GM18873 (cell line): ENCODE results near the gene MIDN.

Experiments
- ATAC-seq: cut with Tn5 transposase; IDR thresholded peaks from one replicate; pipeline ENCODE4 v1.9.1; 2021; ENCODE audit warnings: mild to moderate bottlenecking, moderate library complexity, moderate number of reproducible peaks; ENCODE audit not compliant: unreplicated experiment, low FRiP score

Gene MIDN

DNA sequence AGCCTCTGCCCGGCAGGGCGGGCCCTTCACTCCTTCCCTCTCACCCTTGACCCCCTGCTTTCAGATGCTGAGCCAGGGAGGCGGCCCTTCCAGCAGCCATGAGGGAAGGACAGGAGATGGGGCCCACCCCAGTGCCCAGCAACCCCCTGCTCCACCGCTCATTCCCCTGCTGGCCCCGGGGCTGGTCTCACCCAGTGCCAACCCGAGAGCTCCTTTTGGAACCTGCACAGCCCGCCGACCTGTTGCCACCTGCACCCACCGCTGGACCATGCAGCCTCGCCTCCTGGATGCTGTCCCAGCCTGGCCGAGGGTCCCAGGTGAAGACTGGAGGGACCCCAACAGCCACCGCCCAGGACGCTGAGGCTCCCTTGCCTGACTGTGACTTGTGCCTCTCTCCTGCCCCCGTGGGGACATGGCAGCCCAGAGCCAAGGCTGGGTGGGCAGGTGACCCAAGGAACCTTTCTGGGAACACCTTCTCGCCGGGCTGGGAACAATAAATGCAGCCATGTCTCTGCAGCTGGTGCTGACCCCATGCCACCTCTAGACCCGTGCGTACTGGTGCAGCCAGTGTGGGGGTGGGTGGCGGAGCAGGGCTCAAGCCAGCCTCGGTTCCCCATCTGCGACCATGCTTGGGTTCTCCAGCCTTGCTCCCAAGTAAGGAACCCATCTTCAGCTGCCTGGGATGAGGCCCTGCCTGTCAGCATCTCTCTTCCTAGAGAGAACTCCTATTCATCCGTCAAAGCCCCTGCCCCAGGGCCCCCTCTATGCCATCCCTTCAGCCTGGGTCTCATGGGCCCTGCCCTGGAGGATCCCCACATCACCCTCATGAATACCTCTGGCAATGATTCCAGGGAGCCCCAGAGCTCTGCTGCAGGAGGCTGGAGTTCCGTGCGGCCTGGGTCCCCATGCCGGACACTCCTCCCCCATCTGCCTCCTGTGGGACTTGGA lies 30.6 kb downstream of the MIDN start:
- ATAC-seq: no peak

DNA sequence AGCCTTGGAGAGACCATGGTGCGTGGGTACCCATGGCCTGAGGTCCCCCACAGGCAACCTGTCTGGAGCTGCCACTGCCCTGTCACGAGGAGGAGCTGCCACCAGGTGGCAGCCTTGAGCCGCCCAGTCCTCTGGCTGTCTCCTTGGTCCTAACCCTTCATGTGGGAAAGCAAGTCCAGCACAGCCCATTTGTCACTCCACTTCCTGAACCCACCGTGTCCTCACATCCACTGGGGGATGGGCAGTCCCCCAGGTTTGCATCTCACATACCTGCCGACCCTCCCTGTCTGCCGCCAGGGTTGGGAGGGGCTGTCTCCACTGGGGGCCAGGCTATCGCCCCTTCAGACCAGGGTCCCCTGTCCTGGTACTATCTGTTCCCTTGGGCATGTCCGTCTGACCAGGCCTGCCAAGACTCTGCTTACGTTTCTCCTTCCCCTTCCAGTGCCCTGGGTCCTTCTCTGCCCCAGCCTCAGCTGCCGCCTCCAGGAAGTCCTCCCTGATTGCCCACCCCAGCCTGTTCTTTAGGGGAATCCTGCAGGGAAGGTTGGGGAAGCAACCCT lies 31.5 kb downstream of the MIDN start:
- ATAC-seq: no peak

- ATAC-seq: no peak
These were observed 32.5 kb downstream of the MIDN start for GRCh38 chr19:1280636-1281568.

- ATAC-seq: no peak
These were observed 33.3 kb downstream of the MIDN start for GRCh38 chr19:1281569-1282287.

DNA sequence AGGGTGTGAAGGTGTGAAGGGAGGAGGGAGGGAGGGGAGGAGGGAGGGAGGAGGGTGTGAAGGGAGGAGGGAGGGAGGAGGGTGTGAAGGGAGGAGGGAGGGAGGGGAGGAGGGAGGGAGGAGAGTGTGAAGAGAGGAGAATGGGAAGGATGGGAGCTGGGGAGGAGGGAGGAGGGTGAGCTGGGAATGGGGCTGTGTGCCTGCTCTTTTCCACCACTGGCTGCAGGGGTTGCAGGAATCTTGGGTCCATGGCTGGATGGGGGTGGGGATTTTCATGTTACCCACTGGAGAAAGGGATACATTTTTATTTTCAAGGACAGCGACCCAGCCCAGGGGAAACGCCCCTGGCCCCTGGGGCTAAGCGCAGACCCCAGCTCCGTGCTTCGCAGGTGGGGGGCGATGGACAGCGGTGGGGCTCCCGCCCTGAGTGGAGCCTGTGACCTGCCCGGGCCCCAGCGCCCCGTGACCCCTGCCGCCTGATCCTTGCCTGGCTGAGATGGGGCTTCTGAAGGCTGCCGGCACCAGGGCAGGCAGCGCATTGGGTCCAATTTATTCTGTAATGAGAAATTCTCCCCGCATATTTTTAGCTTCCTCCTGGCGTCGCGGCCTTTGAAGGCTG lies 34.3 kb downstream of the MIDN start:
- no peak for ATAC-seq

GRCh38 chr19:1283207-1283916 lies 35.0 kb downstream of the MIDN start:
- no peak for ATAC-seq

- ATAC-seq: no peak
These were observed 35.5 kb downstream of the MIDN start for GRCh38 chr19:1283917-1284292.

DNA sequence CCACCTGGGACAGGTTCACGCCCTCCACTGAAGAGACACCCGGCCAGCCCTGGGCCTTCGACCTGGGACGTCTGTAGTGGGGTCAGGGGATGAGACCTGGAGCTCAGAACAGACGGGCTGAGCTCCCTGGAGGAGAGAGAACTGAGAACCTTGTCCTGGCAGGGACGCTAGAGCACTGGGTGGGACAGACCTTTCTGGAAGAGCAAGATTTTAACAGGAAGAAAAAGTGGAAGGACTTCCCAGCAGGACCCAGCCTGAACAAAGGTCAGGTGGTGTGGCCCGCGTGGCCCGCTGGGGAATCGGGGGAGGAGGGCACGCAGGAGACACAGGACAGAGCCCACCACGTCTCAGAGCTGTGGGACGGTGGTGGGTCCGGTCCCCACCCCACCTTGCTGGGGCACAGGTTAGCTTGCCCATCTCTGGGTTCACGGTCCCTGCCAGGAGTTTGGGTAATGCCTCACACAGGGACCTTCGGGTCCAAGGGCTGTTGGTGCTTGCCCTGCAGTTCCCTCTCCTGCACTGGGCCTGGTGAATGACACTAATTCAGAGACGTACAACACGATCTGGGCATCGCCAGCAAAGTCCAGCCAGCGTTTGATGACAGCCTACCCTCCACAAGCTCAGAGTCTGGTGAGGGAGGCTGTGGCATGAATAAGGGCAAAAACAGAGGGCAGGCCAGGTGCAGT lies 36.1 kb downstream of the MIDN start:
- no peak for ATAC-seq

DNA sequence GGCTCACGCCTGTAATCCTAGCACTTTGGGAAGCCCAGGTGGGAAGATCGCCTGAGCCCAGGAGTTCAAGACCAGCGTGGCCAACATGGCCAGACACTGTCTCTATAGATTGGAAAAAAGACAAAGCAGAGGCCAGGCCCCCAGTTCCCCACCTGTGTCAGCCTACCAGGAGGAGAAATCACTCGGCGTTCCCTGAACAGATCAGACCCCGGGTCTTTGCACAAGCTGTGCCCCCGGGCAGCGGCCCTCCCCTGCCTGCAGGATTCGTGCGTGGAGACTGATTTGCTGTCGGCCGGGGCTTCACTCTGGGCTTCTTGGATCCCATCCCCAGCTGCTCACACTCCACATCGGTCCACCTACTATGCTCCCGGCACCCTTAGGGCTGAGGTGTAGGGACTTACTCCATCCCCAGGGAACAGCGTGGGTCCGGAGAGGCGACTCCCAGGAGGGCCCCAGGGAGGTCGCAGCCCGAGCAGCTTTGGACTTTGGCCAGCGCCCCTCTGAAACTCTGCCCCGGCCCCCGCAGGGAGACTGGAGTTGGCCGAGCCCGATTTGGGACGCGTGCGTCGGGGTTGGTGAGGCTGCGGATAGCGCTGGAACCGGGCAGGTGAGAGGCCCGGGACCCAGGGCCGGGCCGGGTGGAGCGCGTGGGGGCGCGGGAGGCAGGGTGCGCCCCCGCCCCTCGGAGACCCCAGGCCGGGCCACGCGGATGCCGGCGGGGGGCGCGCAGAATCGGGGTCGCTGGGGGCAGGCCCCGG lies 36.8 kb downstream of the MIDN start:
- ATAC-seq: no peak

DNA sequence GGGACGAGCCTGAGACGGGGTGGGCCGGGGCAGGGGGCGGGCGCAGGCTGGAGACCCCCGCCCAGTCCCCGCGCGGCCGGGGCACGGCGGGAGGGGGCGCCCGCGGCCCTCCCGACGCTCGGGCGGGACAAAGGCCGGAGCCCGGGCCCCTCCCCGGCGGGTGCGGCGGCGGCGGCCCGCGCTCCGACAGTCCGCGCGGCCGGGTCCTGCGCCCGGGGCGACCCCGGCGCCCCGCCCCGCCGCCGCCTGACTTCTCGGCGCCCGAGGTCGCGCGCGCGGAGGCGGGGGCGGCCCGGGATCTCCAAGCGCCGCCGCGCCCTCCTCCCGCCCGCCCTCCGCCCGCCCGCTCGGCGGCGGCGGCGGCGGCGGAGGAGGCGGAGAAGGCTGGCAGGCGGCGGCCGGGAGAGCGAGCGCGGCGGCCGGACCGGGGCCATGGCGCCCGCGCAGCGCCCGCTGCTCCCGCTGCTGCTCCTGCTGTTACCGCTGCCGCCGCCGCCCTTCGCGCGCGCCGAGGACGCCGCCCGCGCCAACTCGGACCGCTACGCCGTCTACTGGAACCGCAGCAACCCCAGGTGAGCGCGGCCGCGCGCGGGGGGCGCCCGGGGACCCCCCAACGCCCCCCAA lies 37.5 kb downstream of the MIDN start, which contains the start of gene EFNA2:
EFNA2 (plus strand) TSS at position 137 of the 624 bp plus-strand sequence; CDS start at position 433, 296 bp downstream.
- ATAC-seq: no peak

DNA sequence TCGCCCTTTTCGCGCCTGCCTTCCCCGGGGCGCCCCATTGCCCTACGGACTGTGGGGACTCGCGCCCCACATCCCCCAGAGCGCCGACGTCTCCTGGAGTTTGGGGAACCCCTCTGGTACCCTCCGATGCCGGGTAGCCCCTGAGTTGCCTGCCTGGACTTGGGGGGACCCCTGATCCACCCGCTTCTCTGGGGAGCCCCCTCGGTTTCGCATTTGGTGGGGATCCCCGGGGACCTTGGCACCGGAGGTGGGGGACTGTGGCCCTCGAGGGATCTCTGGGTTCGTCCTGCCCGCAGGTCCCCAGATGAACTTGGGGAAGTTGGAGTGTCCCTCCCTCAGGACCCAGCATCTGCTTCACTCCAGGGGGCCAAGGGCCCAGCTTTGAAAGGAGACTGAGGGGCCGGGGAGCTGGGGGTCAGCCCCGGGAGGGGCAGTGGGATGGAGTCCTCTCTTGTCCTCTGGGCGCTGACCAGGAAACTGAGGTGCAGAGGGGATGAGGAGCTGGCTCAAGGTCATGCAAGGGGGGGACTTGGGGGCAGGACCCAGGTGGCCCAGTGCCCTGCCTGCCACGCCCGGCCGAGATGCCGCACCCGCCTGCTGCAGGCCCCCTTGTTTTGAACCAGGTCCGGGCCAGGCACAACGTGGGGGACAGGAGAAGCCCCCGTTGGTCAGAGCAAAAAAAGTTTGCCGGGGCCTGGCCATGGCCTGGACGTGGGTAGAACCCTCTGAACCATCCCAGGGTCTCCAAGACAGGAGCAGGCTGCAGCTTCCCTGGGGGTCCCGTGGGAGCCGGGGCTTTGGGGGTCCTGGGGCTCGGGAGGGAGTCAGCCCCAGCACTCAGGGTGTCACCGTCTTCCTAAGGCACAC lies 38.3 kb downstream of the MIDN start:
- no peak for ATAC-seq

DNA sequence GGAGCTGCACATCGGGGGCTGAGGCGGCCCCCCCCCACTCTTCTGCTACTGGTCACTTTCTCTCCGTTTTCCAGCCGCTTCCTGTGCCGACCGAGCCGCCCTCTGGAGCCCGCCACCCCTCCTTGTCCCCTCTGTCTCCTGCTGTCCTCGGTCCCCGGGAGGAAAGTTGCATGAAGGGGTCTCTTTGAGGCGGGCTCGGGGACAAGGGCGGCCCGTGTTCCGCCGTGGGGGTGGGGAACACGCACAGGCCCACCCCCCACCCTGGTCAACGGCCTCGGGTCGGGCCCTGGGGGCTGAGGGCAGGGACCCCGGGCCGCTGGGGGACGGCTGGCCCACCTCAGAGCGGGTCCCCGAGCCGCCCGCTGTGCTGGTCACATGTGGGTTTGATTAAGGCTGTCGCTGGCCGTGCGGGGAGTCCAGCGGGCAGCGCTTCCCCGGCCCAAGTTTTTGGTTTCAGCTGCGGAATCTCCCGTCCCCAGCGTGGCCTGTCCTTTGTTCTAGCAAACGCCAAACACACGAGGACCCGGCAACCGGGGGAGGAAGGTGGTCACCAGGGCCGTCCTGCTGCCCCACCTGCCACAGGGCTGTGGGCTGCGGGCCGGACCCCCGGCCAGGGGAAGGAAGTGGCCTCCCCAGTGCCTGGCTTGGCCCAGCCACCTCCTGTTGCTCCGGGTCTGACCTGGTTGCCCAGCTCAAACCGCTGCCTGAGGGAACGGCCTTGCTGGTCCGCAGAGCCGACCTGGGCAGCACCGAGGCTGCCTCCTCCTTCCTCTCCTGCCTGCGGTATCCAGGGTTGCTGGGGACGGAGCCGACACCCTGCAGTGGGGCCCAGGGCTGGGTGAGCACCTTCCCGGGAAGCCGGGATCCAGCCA lies 39.2 kb downstream of the MIDN start:
- no peak for ATAC-seq

DNA sequence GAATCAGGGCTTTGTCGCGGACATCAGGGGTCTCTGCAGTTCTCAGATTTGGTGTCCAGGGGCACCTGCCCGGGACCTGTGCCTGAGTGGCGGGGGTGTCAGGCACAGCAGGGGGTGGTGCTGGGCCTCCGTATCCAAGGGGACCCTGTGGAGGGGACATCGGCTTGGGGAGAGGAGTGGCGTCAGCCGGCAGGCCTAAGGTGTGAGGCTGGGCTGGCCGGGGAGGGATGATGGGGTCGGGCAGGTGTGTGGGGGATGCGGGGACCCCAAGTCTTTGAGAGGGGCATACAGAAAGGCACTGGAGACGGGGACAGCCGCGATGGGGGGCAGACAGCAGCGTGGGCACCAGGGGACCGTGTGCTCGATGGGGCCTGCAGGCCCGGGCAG lies 39.8 kb downstream of the MIDN start:
- ATAC-seq: no peak

- ATAC-seq: no peak
These were observed 40.7 kb downstream of the MIDN start for GRCh38 chr19:1288833-1289685.

DNA sequence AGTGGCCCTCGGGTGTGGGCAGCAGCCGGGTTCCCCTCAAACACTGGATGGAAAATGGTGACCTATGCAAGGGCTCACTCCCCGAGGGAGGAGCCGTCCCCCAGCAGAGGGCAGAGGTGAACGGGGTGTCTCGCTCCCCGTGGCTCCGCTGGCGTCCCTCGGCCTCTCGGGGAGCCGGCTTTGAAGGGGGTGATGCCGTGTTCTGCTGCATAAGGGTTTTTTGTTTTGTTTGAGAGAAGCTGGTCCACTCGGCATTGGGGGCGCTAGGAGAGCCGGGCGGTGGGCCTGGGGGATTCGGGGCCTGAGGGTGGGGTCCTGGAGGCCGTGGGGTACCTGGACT lies 41.3 kb downstream of the MIDN start:
- ATAC-seq: no peak
